GM18907 (cell line): ENCODE measurements around the gene RUBCN.
"Not testable (repeated sequence)": the region's sequence is repeated elsewhere in the genome, so short reads cannot be mapped to it uniquely, and the experiment has no call there.

Experiments used
- ATAC-seq: cut with Tn5 transposase; IDR thresholded peaks from one replicate; pipeline ENCODE4 v1.9.1; 2021; ENCODE audit warnings: mild to moderate bottlenecking, moderate library complexity; ENCODE audit not compliant: unreplicated experiment

The RUBCN gene

GRCh38 chr3:197659701-197660100, 77.0 kb downstream of the RUBCN start:
- not testable (repeated sequence) for ATAC-seq

GRCh38 chr3:197659144-197659543, 77.6 kb downstream of the RUBCN start:
- ATAC-seq, result peak; percentile 46

GRCh38 chr3:197658706-197659105, 78.0 kb downstream of the RUBCN start:
- ATAC-seq, result not testable (repeated sequence)

- not testable (repeated sequence) for ATAC-seq
These were observed 79.0 kb downstream of the RUBCN start for GRCh38 chr3:197657541-197658292.

GRCh38 chr3:197656960-197657359, 79.7 kb downstream of the RUBCN start:
- ATAC-seq, result not testable (repeated sequence)

GRCh38 chr3:197656129-197656528, 80.6 kb downstream of the RUBCN start:
- ATAC-seq, result not testable (repeated sequence)

GRCh38 chr3:197654998-197655330, 81.7 kb downstream of the RUBCN start:
- peak; percentile 28 for ATAC-seq

- peak; percentile 87 for ATAC-seq
These were observed 82.4 kb downstream of the RUBCN start for GRCh38 chr3:197654090-197654997.

- not testable (repeated sequence) for ATAC-seq
These were observed 83.8 kb downstream of the RUBCN start for GRCh38 chr3:197652860-197653259.

- not testable (repeated sequence) for ATAC-seq
These were observed 89.1 kb downstream of the RUBCN start for GRCh38 chr3:197647649-197648048.

- ATAC-seq, result not testable (repeated sequence)
These were observed 89.5 kb downstream of the RUBCN start for GRCh38 chr3:197647191-197647590.

- not testable (repeated sequence) for ATAC-seq
These were observed 90.4 kb downstream of the RUBCN start for GRCh38 chr3:197646294-197646693.

- ATAC-seq, result not testable (repeated sequence)
These were observed 99.1 kb downstream of the RUBCN start for GRCh38 chr3:197637556-197637955.

GRCh38 chr3:197631989-197632388, 104.7 kb downstream of the RUBCN start:
- not testable (repeated sequence) for ATAC-seq

GRCh38 chr3:197630766-197631165, 105.9 kb downstream of the RUBCN start:
- not testable (repeated sequence) for ATAC-seq

GRCh38 chr3:197629286-197629685, 107.4 kb downstream of the RUBCN start:
- ATAC-seq, result not testable (repeated sequence)

- peak; percentile 55 for ATAC-seq
These were observed 108.8 kb downstream of the RUBCN start for GRCh38 chr3:197627772-197628523.

GRCh38 chr3:197627158-197627771, 109.4 kb downstream of the RUBCN start:
- peak; percentile 61 for ATAC-seq

- peak; percentile 33 for ATAC-seq
These were observed 110.1 kb downstream of the RUBCN start for GRCh38 chr3:197626404-197627157.

- ATAC-seq, result not testable (repeated sequence)
These were observed 115.2 kb downstream of the RUBCN start for GRCh38 chr3:197621478-197621877.
